HG02885 (cell line): ENCODE measurements around the gene SUSD6.
"Not testable (repeated sequence)": the region's sequence is repeated elsewhere in the genome, so short reads cannot be mapped to it uniquely, and the experiment has no call there.

ENCODE experiments used
- ATAC-seq: cut with Tn5 transposase; IDR thresholded peaks from one replicate; pipeline ENCODE4 v1.9.1; 2021; ENCODE audit warnings: mild to moderate bottlenecking; ENCODE audit not compliant: unreplicated experiment, poor library complexity

The SUSD6 gene

DNA sequence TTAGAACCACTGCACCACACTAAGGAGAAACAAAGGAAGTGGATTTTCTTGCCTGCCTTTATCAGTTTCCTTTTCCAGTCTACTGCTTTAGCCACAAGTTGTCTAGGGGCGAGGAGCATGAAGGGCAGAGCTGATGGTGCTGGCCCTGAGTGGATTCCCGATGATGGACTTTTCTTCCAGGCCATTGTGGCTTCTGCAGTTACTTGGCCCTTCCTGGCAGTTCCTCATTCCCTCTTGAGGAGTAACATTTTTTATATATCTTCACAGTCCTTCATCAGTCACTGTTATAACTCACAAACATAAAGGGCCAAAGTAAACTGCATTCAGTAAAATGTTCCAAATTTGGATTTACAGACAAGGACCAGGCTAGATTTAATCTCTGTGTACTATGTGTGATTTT, 94.3 kb downstream of the SUSD6 start:
- ATAC-seq = no peak

DNA sequence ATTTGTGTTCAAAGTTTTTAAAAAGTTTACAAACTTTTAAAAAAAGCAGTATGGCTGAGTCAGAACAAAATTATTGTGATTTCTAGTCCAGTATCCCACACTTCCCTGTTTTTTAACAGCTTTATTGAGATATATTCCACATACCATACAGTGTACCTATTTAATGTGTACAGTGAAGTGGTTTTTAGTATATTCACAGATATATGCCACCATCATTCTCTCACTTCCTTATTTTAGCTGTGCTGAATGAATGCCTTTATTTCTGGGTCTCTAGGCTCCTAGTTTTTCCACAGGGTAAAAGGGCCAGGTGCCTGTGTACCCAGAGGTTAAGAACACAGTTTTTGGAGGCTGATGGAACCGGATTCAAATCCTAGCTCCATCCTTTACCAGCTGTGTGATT, 96.7 kb downstream of the SUSD6 start:
- ATAC-seq = no peak

DNA sequence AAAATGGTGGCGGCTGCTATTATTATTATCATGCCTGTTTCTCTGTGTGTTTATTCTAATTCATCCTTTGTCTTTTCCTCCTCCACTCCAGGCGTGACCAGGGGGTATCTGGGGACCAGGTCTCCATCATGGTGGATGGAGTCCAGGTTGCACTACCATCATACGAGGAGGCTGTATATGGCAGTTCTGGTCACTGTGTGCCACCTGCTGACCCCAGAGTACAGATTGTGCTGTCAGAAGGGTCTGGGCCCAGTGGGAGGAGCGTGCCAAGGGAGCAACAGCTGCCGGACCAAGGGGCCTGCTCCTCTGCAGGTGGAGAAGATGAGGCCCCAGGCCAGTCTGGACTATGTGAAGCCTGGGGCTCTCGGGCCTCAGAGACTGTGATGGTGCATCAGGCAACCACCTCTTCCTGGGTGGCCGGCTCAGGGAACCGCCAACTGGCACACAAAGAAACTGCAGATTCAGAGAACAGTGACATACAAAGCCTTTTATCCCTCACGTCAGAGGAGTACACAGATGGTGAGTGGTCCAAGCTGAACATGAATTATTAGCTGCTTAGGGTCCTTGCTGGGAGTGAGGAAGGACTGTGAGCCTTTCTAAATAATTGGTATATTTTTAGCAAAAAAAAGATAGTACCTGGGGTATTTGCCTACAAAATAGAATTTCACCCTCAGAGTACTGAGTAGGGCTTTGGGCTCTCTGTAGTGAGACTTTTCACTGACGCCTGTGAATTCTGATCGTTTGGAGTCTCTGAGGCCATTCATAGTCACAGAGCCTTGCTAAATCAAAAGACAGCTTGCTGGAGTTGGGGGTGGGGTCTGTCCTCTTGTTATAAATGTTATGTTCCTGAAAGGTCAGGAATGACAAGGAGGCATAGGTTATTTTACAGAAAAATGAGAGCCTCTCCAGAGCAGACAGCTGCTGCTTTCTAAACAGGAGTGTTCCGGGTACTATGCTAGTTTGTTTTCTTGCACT, 97.5 kb downstream of the SUSD6 start:
- no peak for ATAC-seq

GRCh38 chr14:69710378-69710777, 99.0 kb downstream of the SUSD6 start:
- no peak for ATAC-seq

DNA sequence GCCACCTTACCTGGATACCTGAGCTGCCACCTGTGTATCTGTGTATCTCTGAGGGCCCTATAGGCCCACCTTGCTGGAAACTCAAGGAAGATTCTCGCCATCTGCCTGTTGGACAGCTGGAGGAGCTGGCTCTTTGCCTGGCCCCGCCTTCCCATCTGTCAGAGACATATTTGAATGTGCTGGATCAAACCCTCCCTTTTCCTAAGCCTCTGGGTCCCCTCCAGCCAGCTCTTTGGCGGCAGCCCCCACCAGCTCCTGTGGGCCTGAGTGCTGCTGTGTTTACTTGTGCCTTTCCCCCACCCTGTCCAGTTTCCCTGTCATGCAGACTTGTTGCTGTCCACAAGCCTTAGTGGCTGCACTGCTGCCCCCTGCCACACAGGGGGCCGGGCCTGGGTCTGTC, 99.7 kb downstream of the SUSD6 start:
- ATAC-seq = no peak

GRCh38 chr14:69711477-69711876, 100.1 kb downstream of the SUSD6 start:
- no peak for ATAC-seq

DNA sequence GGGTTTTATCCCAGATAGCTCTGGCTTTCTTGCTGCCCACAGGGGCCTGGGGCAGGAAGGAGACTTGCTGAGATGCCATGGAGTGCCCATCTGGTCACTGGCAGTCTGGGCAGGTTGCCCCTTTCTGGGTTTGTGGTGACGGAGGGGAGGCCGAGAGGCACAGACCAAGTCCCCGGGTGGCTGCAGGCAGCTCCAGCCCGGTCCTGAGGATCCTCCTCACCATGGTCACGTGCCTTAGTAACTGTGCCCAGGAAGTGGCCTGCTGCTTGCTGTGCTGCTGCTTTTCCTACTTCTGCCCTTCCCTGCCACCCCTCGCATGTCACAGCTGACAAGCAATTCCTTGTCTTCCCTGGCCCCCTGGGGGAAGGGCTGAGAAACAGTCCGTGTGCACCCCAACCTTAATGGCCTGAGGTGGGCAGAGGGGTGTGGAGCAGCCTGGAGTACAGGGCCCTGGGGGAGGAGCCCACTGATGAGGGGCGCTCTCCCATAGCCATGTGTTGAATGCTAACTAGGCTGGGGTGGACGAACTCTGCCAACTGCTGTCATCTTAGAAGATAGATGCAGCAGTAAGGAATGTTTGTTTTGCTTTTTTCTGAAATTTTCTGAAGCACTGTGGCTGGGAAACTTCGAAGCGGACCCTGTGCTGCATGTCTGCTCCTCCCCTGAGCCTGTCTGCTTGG, 100.6 kb downstream of the SUSD6 start:
- ATAC-seq = no peak

- no peak for ATAC-seq
Measured at GRCh38 chr14:69712599-69713088, 101.2 kb downstream of the SUSD6 start.

DNA sequence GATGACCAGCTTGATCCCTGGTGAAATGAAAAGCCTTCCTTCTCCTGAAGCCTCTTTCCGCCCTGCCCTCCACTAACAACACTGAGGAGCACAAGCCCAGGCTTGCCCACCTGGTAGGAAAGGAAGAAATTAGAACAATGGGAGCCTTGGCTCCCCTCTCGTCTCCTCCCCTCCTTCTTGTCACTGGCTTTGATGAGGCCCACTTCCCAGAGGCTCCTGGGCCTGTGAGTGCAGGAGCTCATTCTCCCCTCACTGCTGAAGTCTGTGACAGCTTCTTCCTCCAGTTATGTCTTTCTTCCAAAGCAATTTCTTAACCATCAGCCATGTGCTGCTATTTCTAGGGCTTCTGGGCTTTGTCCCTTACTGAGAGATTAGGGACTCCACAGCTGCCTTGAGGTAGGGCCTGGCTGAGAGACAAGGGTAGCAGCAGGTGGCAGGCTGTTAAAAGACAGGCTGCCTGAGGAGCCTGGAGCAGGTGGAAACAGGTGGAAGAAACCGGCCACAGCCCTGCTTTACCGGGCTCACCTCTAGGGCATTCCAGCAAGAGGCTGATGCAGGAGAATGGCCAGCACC, 101.9 kb downstream of the SUSD6 start:
- no peak for ATAC-seq

- no peak for ATAC-seq
Measured at GRCh38 chr14:69713993-69714679, 102.7 kb downstream of the SUSD6 start.

DNA sequence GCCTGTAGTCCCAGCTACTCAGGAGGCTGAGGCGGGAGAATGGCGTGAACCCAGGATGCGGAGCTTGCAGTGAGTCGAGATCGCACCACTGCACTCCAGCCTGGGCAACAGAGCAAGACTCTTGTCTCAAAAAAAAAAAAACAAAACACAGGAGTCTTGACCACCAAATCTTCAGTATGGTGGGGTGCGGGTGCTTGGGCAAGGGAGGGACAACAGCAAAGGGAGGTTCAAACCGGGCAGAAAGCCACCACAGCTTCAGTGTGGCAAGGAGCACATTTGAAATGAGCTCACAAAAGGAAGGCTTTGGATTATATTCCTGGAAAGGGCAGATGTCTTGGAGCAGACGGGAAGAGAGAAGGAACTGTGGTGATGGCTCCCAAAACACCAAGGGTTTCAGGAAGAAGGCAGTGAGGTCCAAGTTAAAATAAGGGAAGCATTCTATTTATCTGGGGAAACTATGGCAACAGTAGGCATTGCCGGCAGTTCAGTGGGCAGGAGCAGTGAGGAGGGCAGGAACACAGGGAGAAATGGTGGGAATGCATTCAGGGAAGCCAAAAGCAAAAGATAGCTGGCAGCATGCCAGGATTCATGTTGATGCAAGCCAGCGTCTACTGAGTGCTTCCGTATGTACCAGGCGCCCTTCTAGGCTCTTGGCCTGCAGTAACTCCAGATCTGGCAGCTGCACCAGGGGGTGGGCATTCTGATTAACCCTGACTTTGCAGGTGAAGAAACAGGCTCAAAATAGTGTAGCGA, 104.5 kb downstream of the SUSD6 start:
- ATAC-seq = no peak

DNA sequence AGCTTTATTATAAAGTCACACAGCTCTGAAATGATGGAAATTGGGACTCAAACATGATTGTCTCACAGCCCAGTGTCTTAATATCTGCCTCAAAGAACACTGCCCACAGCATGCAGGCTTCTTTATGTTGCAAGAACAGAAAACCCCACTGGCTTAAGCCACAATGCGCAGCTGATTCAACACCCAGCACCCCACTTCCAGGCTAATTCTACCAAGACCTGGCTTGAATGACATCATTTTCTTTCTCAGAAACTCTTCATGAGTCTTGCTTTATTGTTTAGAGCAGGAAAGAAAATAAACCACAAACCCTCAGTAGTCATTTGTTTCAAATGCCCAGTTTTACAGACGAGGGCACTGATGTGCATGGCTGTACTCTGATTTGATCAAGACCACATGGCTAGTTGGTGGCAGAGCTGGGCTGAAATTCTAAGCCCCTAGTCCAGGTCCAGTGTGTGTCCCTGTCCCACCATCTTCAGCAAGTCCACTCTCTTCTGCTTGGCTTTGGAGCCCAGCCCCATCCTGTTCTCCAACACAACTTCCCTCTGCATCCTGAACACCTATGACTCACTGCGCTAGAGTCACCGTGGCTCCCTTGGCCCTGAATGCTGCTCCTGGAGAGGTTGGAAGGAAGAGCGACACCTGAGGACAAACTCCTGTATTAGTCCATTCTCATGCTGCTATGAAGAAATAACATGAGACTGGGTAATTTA, 105.2 kb downstream of the SUSD6 start:
- no peak for ATAC-seq

DNA sequence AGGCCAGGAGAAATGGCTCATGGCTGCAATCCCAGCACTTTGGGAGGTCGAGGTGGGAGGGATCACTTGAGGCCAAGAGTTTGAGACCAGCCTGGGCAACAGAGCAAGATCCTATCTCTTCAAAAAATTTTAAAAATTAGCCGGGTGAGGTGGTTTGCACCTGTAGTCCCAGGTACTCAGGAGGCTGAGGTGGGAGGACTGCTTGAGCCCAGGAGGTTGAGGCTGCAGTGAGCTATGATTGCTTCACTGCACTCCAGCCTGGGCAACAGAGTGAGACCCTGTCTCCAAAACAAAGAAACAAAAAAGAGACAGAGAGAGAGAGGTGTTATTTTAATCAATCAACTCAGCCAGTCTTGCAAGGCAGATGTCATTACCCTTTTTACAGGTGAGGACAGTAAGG, 107.2 kb downstream of the SUSD6 start:
- not testable (repeated sequence) for ATAC-seq

GRCh38 chr14:69719501-69719951, 108.1 kb downstream of the SUSD6 start:
- ATAC-seq = no peak

DNA sequence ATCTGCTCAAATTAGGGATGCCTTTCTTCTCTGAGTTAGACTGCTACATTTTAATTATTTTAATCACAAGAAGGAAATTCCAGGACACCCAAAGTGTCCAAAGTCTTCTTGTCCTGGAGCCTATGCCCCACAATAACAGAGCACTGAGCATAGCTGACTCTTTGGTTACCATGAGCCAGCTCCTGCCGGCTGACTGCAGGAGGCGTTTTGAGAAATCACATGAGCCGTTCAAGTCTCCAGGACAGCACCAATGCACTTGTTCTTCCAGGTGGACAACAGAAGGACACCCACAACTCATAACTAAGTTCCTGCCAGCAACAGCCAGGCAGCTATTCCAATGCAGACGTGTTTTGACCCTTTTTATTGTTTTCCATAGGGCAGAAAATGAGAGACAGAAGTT, 109.5 kb downstream of the SUSD6 start:
- ATAC-seq = no peak

DNA sequence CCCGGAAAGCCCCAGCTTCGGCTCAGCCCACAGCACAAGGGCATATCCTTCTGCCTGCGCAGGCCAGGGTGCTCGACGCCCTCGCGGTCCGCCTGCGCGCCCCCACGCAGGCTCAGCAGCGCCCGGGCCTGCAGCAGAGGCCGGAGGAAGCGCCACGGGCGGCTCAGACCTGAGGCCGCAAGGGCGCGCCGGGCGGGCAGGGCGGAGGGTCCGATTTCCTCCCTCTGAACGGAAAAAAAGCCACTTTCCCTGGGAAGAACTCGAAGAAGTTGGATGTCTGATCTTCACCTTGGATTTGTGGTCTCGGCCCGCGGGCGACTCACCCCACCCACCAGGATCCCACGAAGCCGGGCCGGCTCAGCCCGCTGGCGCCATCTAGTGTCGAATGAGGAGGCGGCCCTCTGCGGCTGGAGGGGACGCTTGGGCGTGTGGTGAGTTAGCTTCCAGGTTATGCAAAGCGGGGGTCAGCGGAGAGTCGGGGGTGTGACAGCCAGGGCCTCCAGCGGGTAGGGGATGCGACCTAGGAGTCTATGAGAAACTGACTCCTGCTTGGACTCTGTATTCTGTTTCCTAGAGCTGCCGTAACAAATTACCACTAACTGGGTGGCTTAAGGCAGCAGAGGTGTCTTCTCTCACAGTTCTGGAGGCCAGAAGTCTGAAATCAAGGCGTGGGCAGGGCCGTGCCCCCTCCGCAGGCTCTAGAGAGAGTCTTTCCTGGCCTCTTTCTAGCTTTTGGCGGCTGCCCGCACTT, 115.5 kb downstream of the SUSD6 start:
- ATAC-seq = peak; percentile 89

- no peak for ATAC-seq
Measured at GRCh38 chr14:69727860-69728259, 116.5 kb downstream of the SUSD6 start.

DNA sequence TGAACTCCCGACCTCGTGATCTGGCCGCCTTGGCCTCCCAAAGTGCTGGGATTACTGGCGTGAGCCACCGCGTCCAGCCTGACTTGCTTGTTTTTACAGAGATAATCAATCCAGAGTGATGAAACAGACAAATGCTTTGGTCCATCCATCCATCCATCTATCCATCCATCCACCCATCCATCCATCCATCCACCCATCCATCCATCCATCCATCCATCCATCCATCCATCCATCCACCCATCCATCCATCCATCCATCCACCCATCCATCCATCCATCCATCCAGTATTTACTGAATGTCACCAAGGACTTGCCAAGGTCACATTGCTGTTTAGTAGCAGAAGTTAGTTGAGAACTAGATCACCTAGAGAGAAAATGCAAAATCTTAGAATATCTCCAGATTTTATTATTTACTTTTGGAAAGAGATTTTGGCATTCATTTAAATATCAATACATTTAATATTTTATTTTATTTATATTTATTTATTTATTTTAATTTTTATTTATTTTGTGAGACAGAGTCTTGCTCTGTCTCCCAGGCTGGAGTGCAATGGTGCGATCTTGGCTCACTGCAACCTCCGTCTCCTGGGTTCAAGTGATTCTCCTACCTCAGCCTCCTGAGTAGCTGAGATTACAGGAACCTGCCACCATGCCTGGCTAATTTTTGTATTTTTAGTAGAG, 120.7 kb downstream of the SUSD6 start:
- ATAC-seq = not testable (repeated sequence)
